DND-41 (cell line): ENCODE measurements around the gene MPV17.
"Not testable (repeated sequence)": the region's sequence is repeated elsewhere in the genome, so short reads cannot be mapped to it uniquely, and the experiment has no call there.

Experiments
- ATAC-seq: fragments of 200-7000 bp; cut with Tn5 transposase; 3 replicates; pipeline ENCODE4 v1.9.1; 2021; ENCODE audit warnings: low read depth; ENCODE audit not compliant: insufficient read depth
- DNase-seq: peaks from one replicate; pipeline ENCODE4 v3.0.0-alpha.2; 2020
- H2AFZ ChIP-seq: 2 replicates; pipeline ENCODE4 v1.6.0; 2012; ENCODE audit warnings: low read depth, low read length
- H3K27ac ChIP-seq: 2 replicates; pipeline ENCODE4 v1.5.1; 2012; ENCODE audit warnings: low read length, inconsistent platforms
- H3K27me3 ChIP-seq: fragments of 200-600 bp; sonication (generic); 2 replicates; pipeline ENCODE4 v1.6.0; 2012; ENCODE audit warnings: low read length, mild to moderate bottlenecking, inconsistent platforms; ENCODE audit not compliant: insufficient read depth, poor library complexity
- H3K36me3 ChIP-seq: 2 replicates; pipeline ENCODE4 v1.5.1; 2012; ENCODE audit warnings: low read length, inconsistent platforms; ENCODE audit not compliant: insufficient read depth
- H3K4me1 ChIP-seq: 2 replicates; pipeline ENCODE4 v1.5.1; 2012; ENCODE audit warnings: mild to moderate bottlenecking, low read length; ENCODE audit not compliant: insufficient read depth
- H3K4me2 ChIP-seq: 2 replicates; pipeline ENCODE4 v1.6.0; 2012; ENCODE audit warnings: mild to moderate bottlenecking, moderate library complexity, low read length, inconsistent platforms; ENCODE audit not compliant: insufficient read depth
- H3K4me3 ChIP-seq, 2 experiments: fragments of 200-600 bp in 1 of 2; shearing (Covaris generic) in 1 of 2; 2 replicates each; pipeline ENCODE4 v1.5.1; 2012 to 2016; ENCODE audit warnings: inconsistent platforms in 2 of 2, low read length in 2 of 2, mild to moderate bottlenecking in 2 of 2, low read depth in 1 of 2, moderate library complexity in 1 of 2
- H3K79me2 ChIP-seq: 2 replicates; pipeline ENCODE4 v1.6.0; 2012; ENCODE audit warnings: low read length, inconsistent platforms; ENCODE audit not compliant: insufficient read depth
- H3K9ac ChIP-seq: 2 replicates; pipeline ENCODE4 v1.6.0; 2012; ENCODE audit warnings: low read depth, mild to moderate bottlenecking, inconsistent platforms, low read length, moderate library complexity
- H3K9me3 ChIP-seq: 2 replicates; pipeline ENCODE4 v1.5.1; 2012; ENCODE audit warnings: low read length, moderate library complexity, mild to moderate bottlenecking, inconsistent platforms; ENCODE audit not compliant: insufficient read depth, severe bottlenecking
- H4K20me1 ChIP-seq: 2 replicates; pipeline ENCODE4 v1.6.0; 2012; ENCODE audit warnings: low read length; ENCODE audit not compliant: insufficient read depth
- CTCF ChIP-seq: IDR thresholded peaks from 2 replicates; pipeline ENCODE4 v1.5.1; 2012; ENCODE audit warnings: borderline replicate concordance, low read length, moderate library complexity, mild to moderate bottlenecking; ENCODE audit not compliant: poor library complexity, severe bottlenecking; ENCODE audit errors: extremely low read depth
- EZH2 ChIP-seq: IDR thresholded peaks from 3 replicates; pipeline ENCODE4 v1.6.1; 2012; ENCODE audit warnings: borderline replicate concordance, low read depth, mild to moderate bottlenecking, moderate library complexity, low read length, inconsistent platforms; ENCODE audit not compliant: severe bottlenecking

MPV17 gene

GRCh38 chr2:27303093-27304025 is 19.5 kb downstream of the MPV17 start:
- H3K9ac ChIP-seq: no peak overlapping the region
- no peak overlapping the region for H3K4me3 ChIP-seq
- ATAC-seq (peak; percentile 76), DNase-seq (peak; percentile 57)
- peak overlapping the region; percentile 64 for H2AFZ ChIP-seq
- no peaks in the 10 kb centered on the region for H3K79me2 ChIP-seq
- H3K4me2 ChIP-seq: peak overlapping the region; percentile 45; the same call in 1 of the 2 replicates
- TF ChIP-seq EZH2 (no peak), CTCF (peak; percentile 83)
- H3K27ac ChIP-seq: no peak overlapping the region
- H3K9me3 ChIP-seq: no peaks in the 10 kb centered on the region
- H3K4me1 ChIP-seq: peaks cover 5% of the 10 kb centered on the region
- H3K36me3 ChIP-seq: peaks cover 2% of the 10 kb centered on the region; the same call in 1 of the 2 replicates
- H3K27me3 ChIP-seq: no peaks in the 10 kb centered on the region
- peaks cover 2% of the 10 kb centered on the region; the same call in 1 of the 2 replicates for H4K20me1 ChIP-seq

DNA sequence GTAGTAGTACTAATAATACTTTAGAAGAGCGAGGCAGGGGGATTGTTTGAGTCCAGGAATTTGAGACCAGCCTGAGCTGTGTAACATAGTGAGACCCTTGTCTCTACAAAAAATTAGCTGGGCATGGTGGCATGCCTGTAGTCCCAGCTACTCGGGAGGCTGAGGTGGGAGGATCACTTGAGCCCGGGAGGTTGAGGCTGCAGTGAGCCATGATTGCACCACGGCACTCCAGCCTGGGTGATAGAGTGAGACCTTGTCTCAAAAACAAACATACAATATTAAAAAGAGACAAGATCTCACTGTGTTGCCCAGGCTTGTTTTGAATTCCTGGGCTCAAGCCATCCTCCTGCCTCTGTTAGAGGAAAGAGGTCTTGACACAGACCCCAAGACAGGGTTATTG is 22.3 kb downstream of the MPV17 start:
- H4K20me1 ChIP-seq, H3K27ac ChIP-seq, DNase-seq, H2AFZ ChIP-seq, ATAC-seq, H3K4me2 ChIP-seq, H3K36me3 ChIP-seq, H3K4me3 ChIP-seq, H3K4me1 ChIP-seq, H3K9ac ChIP-seq, H3K27me3 ChIP-seq, H3K9me3 ChIP-seq, H3K79me2 ChIP-seq: not testable (repeated sequence)

DNA sequence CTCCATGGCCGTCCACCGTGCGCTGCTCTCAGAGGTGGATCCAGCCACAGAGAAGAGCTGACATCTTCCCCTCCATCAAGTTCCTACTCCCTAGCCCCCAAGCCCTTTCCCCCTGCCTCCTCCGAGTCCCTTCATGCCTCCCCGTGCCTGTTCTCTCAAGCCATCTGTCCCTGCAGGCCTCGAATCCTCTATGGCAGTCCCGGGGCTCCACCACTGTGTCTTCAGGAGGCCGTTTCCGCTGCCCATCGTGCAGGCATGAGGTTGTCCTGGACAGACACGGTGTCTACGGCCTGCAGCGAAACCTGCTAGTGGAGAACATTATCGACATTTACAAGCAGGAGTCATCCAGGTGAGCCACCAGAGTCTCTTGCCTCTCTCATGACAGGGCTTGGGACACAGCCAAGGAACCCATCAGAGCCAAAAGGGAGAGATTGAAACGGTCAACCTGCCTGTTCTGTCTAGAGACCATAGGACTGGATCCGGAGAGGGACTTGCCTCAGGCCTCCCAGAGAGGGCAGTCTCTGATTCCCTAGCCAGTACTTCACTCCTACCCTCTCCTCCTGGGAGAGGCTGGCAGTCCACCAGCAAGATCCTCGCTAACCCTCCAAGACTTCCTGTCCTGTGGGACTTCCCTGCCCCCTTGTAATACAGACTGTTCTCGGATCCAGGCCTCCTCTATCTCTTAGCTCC is 24.4 kb downstream of the MPV17 start:
- TF ChIP-seq EZH2 (no peak), CTCF (no peak)
- Histone ChIP-seq H3K79me2 (no peaks in the 10 kb centered on the region), H3K9me3 (no peaks in the 10 kb centered on the region), H3K27ac (no peak overlapping the region), H3K27me3 (no peaks in the 10 kb centered on the region), H2AFZ (no peak overlapping the region; the same call in 1 of the 2 replicates), H3K36me3 (no peaks in the 10 kb centered on the region), H4K20me1 (no peaks in the 10 kb centered on the region), H3K4me1 (peaks cover 5% of the 10 kb centered on the region), H3K4me3 (no peak overlapping the region), H3K4me2 (no peak overlapping the region), H3K9ac (no peak overlapping the region)
- no peak for ATAC-seq
- DNase-seq: no peak

DNA sequence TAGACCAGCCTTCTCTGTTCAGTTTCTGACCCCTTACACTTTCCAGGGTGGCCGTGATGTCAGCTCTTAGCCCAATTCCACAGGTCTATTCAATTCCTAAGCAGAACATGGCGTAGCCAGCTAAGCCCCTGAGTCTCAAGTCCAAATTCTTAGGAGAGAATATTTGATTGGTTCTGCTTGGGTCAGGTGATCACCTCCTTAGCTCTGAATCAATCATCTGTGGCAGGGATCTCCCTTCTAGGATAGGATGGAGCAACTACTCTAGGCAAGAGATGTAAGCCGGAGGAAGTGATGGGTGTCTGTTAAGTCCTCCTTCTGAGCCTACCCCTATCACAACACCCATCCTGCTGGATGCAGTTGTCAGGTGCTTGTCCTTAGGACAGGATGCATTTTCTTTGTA is 25.7 kb downstream of the MPV17 start:
- H3K36me3 ChIP-seq: no peaks in the 10 kb centered on the region
- DNase-seq (no peak), ATAC-seq (no peak)
- H3K4me2 ChIP-seq: no peak overlapping the region
- no peak overlapping the region for H3K9ac ChIP-seq
- H3K4me1 ChIP-seq: no peaks in the 10 kb centered on the region
- H3K27me3 ChIP-seq: peaks cover 10% of the 10 kb centered on the region
- H3K79me2 ChIP-seq: no peaks in the 10 kb centered on the region
- no peak overlapping the region for H3K4me3 ChIP-seq
- no peak overlapping the region for H2AFZ ChIP-seq
- TF ChIP-seq CTCF (no peak), EZH2 (no peak)
- H3K27ac ChIP-seq: no peak overlapping the region
- H4K20me1 ChIP-seq: no peaks in the 10 kb centered on the region
- no peaks in the 10 kb centered on the region for H3K9me3 ChIP-seq
